Small intestine (tissue), 7 donors: ENCODE results near the gene KCNAB2. TPM values are rescaled to one million over a fixed set of nuclear protein-coding genes. Genes with fewer than 3 reads are reported as not detected.

Experiments used
- DNase-seq, 2 donors: peaks; one replicate each; pipeline versions ENCODE4 v3.0.0 to v3.0.0-alpha.2; 2013
- FAIRE-seq: peaks from 2 replicates; lab custom pipeline; 2012; peaks lifted over from hg19 to GRCh38; lab: Jason Lieb, UNC
- H3K27ac ChIP-seq, 3 donors: one replicate each; pipeline ENCODE4 v1.5.1; 2013; ENCODE audit warnings: low read length in 2 of 3, mild to moderate bottlenecking in 2 of 3, control low read depth in 1 of 3, inconsistent platforms in 1 of 3, low read depth in 1 of 3, moderate library complexity in 1 of 3
- H3K27me3 ChIP-seq, 3 donors: one replicate each; pipeline ENCODE4 v1.6.1; 2013; ENCODE audit warnings: low read length in 3 of 3, inconsistent platforms in 1 of 3; ENCODE audit not compliant: control insufficient read depth in 3 of 3, insufficient read depth in 3 of 3
- H3K36me3 ChIP-seq, 3 donors: one replicate each; pipeline ENCODE4 v1.6.1; 2013; ENCODE audit warnings: low read length in 3 of 3, inconsistent platforms in 1 of 3, low read depth in 1 of 3, mild to moderate bottlenecking in 1 of 3, moderate library complexity in 1 of 3; ENCODE audit not compliant: control insufficient read depth in 3 of 3, insufficient read depth in 2 of 3
- H3K4me1 ChIP-seq, 3 donors: one replicate each; pipeline ENCODE4 v1.6.1; 2013; ENCODE audit warnings: low read length in 2 of 3, inconsistent platforms in 1 of 3, low read depth in 1 of 3, mild to moderate bottlenecking in 1 of 3, moderate library complexity in 1 of 3; ENCODE audit not compliant: control insufficient read depth in 3 of 3, insufficient read depth in 2 of 3
- H3K4me3 ChIP-seq, 3 donors: one replicate each; pipeline ENCODE4 v1.5.1; 2013; ENCODE audit warnings: low read length in 3 of 3, control low read depth in 1 of 3, inconsistent platforms in 1 of 3, low read depth in 1 of 3, mild to moderate bottlenecking in 1 of 3, moderate library complexity in 1 of 3
- H3K9me3 ChIP-seq, 2 donors: one replicate each; pipeline ENCODE4 v1.6.1; 2013; ENCODE audit warnings: low read depth in 1 of 2, low read length in 1 of 2; ENCODE audit not compliant: control insufficient read depth in 2 of 2, insufficient read depth in 1 of 2
- WGBS, 3 donors: extraction: QIAGEN DNeasy Blood & Tissue Kit; methylation state at CpG; one replicate each; pipeline ENCODE4 v1.1.7; 2013; 5-methylcytosine and 5-hydroxymethylcytosine counted together
- polyA plus RNA-seq, 4 donors: library from polyadenylated mRNA; stranded (reverse) in 3 of 4; unstranded in 1 of 4; fragments of 200-250 nt in 3 of 4; fragments of 120-200 nt in 1 of 4; gene quantifications; one replicate each; pipeline versions ENCODE4 v1.2.1 to v1.2.3, GENCODE V29; 2013
- donor health status: healthy with polysubstance abuse.
- donor health status: control.
- donor health status: control.
- donor health status: Bipolar disorder and iron deficiency.
- donor health status: healthy.

Gene KCNAB2
- polyA plus RNA-seq, 4 donors: 1.1 to 35.7 (median 5.3) TPM

DNA sequence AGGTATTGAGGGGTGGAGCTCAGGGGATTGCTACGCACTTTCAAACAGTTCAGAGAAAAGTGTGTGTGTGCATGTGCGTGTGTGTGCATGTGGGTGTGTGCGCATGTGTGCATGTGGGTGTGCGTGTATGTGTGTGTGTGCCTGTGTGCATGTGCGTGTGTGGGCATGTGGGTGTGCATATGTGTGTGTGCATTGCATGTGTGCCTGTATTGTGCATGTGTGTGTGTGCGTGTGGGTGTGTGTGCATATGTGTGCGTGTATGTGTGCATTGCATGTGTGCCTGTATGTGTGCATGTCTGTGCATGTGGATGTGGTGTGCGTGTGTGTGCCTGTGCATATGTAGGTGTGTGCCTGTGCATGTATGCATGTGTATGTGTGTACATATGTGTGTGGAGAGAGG lies 12.6 kb upstream of the KCNAB2 start:
- WGBS, 3 donors: 93 to 94% (median 94%) methylated on average over 8 of the region's 8 CpGs
- H3K27ac ChIP-seq: no peak overlapping the region
- no peaks in the 10 kb centered on the region for H3K4me1 ChIP-seq
- FAIRE-seq: no peak
- H3K36me3 ChIP-seq: peaks cover 0 to 7% (median 0%) of the 10 kb centered on the region in 3 donors
- no peak for DNase-seq
- no peaks in the 10 kb centered on the region for H3K9me3 ChIP-seq
- no peaks in the 10 kb centered on the region for H3K27me3 ChIP-seq
- H3K4me3 ChIP-seq: no peak overlapping the region

DNA sequence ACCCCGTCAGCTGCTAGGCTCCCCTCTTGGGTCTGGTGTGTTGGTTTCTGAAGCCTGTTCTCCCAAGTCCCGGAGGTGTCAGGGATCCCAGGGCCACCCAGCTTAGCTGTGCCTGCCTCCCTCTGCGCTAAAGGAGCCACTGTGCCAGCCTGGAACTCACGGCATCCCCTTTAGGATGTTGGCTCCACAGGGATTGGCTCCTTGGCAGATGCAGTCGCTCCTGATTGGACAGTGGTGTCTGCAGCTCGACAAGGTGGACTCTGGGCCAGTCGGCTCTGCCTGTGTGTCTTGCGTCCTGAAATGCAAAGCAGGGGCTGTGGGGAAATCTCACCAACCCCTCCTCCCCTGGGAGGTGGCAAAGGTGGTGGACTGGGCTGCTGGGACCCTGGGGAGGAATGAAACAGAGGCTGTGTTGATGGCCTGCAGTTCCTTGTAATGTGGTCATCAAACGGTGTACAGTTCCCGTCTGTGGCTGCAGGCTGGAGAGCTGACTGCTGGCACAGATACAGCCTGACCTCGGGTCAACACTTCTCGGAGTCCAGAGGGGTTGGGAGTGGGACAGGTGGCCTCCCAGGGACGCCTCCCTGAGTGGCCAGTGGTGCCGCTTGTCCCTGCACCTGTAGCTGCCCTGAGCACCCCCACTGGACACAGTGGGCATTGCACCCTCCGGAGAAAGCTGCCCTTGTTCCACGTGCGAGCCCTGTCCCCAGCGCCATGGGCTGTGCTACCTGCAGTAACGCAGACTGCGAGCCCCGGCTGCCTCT lies 11.5 kb upstream of the KCNAB2 start:
- FAIRE-seq (no peak), DNase-seq (peak; percentile 39 to 72)
- H3K4me1 ChIP-seq: no peaks in the 10 kb centered on the region
- H3K36me3 ChIP-seq: peaks cover 0 to 5% (median 0%) of the 10 kb centered on the region in 3 donors
- H3K4me3 ChIP-seq: no peak overlapping the region
- WGBS, 3 donors: 24 to 38% (median 35%) methylated on average over 20 to 21 of the region's 21 CpGs
- no peak overlapping the region for H3K27ac ChIP-seq
- H3K9me3 ChIP-seq: no peaks in the 10 kb centered on the region
- no peaks in the 10 kb centered on the region for H3K27me3 ChIP-seq

DNA sequence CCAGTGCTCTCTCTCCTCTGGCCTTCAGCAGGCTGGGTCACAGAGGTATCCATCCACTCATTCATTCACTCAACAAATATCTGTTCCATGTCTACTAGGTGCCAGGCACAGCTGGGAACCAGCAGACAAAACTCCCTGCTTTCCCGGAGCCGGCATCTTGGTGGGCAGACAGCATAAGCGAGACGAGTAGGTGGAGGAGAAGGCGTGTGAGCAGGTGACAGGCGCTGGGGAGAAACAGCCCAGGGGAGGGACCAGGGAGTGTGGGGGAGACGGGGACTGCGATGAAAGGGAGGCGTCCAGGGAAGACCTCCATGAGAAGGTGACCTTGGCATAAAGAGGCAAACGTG lies 11.0 kb upstream of the KCNAB2 start:
- 70 to 76% (median 73%) methylated on average over 10 of the region's 10 CpGs for WGBS, 3 donors
- no peaks in the 10 kb centered on the region for H3K36me3 ChIP-seq
- H3K4me3 ChIP-seq: no peak overlapping the region
- H3K27me3 ChIP-seq: no peaks in the 10 kb centered on the region
- no peak overlapping the region for H3K27ac ChIP-seq
- no peaks in the 10 kb centered on the region for H3K9me3 ChIP-seq
- DNase-seq: no peak
- no peaks in the 10 kb centered on the region for H3K4me1 ChIP-seq
- FAIRE-seq: no peak

DNA sequence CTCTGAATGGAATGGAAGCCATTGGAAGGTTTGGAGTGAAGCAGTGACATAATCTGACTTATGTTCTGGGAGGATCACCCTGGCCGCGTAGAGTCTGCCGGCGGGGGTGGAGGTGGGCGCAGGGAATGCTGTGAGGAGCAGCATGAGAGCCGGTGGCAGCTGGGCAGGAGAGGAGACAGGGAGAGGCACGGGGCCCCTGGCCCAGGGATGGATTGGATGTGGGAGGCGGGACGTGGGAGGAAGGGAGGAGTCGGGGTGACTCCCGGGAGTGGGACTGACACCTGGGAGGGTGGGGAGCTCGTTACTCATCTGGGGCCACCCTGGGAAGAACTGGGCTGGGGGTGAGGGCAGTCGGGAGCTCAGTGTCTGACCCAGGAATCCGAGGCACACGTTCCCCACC lies 10.4 kb upstream of the KCNAB2 start:
- Histone ChIP-seq H3K36me3 (no peaks in the 10 kb centered on the region), H3K4me3 (no peak overlapping the region), H3K27me3 (no peaks in the 10 kb centered on the region), H3K9me3 (no peaks in the 10 kb centered on the region), H3K27ac (no peak overlapping the region), H3K4me1 (no peaks in the 10 kb centered on the region)
- FAIRE-seq (no peak), DNase-seq (no peak)
- WGBS, 3 donors: 64 to 73% (median 68%) methylated on average over 15 of the region's 15 CpGs

DNA sequence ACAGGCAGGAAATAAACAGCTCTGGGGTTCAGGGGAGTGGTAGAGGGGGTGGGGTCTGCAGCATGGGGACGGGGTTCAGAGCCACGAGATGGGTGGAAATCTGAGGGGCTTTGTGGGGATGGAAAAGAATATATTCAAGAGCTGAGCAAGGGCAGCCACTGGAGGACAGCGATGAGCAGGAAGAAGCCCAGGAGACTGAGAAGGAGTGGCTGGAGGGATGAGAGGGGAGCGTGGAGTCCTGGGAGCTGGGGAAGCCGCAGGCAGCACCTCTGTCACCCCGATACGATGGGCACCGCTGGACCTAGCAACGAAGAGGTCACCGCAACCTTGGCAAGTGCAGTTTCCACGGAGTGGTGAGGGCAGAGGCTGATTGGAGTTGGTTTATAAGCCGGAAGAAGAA lies 10.0 kb upstream of the KCNAB2 start:
- Histone ChIP-seq H3K36me3 (peaks cover 0 to under 1% (median 0%) of the 10 kb centered on the region in 3 donors), H3K27ac (no peak overlapping the region), H3K4me3 (no peak overlapping the region), H3K9me3 (no peaks in the 10 kb centered on the region), H3K4me1 (no peaks in the 10 kb centered on the region), H3K27me3 (no peaks in the 10 kb centered on the region)
- FAIRE-seq (no peak), DNase-seq (no peak)
- WGBS, 3 donors: 70 to 75% (median 73%) methylated on average over 12 of the region's 12 CpGs

DNA sequence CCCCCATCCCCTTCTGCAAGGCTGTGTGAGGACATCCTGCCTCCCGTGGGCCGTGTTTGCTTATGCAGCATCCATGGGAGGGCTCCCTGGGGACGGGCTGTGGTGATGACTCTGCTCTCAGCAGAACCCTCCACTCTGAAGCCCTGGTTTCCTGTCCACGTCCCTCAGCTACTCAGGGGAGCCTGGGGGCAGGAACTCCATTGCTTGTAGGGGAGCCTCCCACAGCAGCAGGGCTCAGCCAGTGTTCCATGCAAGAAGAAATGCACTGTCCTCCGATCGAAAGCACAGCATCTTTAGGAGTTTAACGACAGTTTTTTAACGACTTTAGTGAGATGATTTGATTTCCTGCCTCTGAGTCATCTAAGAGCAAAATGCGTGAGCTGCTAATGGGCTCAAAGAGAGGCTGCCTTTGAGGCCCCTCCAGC lies 8.3 kb upstream of the KCNAB2 start:
- no peak overlapping the region for H3K4me3 ChIP-seq
- H3K9me3 ChIP-seq: no peaks in the 10 kb centered on the region
- H3K36me3 ChIP-seq: peaks cover 0 to 12% (median 0%) of the 10 kb centered on the region in 3 donors
- DNase-seq (no peak), FAIRE-seq (no peak)
- no peaks in the 10 kb centered on the region for H3K4me1 ChIP-seq
- no peaks in the 10 kb centered on the region for H3K27me3 ChIP-seq
- WGBS, 3 donors: 37 to 59% (median 39%) methylated on average over 9 of the region's 9 CpGs
- no peak overlapping the region for H3K27ac ChIP-seq

DNA sequence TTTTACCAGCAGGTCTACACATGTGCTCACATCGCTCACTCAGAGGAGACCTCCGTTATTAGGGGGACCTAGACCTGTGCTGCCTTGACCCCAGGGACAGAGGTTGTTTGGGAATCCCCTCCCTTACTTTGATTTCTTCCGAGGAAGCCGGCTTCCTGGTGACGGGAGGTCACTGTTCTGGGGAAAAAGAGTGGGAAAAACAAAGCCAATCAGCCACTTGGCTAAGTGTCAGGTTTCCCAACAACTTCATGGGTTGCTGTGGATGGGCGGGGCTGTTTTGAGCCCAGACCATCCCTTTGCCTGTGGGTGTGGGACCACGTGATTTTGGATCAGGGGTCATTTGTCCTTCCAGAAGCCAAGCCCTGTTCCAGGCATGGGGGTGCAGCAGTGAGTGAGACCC lies 7.1 kb upstream of the KCNAB2 start:
- Histone ChIP-seq H3K4me1 (no peaks in the 10 kb centered on the region), H3K9me3 (no peaks in the 10 kb centered on the region), H3K27ac (no peak overlapping the region), H3K4me3 (no peak overlapping the region), H3K27me3 (no peaks in the 10 kb centered on the region), H3K36me3 (peaks cover 0 to 17% (median 0%) of the 10 kb centered on the region in 3 donors)
- WGBS, 3 donors: 70 to 74% (median 72%) methylated on average over 7 of the region's 7 CpGs
- FAIRE-seq (no peak), DNase-seq (no peak)

DNA sequence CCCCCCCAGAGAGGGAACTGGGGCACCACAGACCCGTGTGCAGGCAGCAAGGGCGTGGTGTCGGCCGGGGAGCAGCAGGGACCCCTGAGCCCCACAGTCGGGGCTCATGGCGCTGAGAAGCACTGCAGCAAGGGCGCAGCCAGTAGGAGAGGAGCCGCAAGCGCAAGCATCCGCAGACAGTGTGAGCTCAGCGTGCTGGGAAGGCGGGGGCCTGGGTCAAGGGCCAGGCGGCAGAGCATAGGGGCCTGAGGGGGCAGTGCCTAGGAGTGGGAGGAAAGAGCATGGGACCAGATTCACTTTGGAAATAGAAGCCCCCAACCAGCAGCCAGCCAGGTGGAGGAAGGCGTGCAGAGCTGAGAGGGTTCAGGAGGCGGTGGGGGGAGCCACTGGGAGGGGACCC lies 6.7 kb upstream of the KCNAB2 start:
- H3K9me3 ChIP-seq: no peaks in the 10 kb centered on the region
- DNase-seq (no peak), FAIRE-seq (no peak)
- no peak overlapping the region for H3K27ac ChIP-seq
- H3K27me3 ChIP-seq: no peaks in the 10 kb centered on the region
- no peak overlapping the region for H3K4me3 ChIP-seq
- no peaks in the 10 kb centered on the region for H3K4me1 ChIP-seq
- 83 to 87% (median 86%) methylated on average over 14 to 15 of the region's 15 CpGs for WGBS, 3 donors
- peaks cover 0 to 17% (median 0%) of the 10 kb centered on the region in 3 donors for H3K36me3 ChIP-seq

DNA sequence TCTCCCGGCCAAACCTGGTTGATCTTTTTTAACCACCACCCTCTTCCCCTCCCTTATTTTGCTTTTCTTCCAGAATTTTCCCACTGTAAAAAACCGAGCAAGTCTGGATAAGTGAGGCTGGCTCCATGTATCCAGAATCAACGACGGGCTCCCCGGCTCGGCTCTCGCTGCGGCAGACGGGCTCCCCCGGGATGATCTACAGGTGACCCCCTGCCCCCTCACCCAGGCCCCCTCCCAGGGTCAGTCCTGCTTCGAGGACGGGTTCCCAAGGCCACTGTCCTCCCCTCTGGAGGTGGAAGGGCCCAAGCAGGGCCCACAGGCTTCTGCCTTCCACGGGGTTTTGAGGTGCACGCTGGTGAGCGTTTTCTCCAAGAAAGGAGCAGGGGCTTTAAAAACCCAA lies 5.2 kb upstream of the KCNAB2 start:
- WGBS, 3 donors: 89 to 91% (median 89%) methylated on average over 15 of the region's 15 CpGs

More for the DNA sequence above, 5.2 kb upstream of the KCNAB2 start:
- no peaks in the 10 kb centered on the region for H3K9me3 ChIP-seq
- no peak overlapping the region for H3K4me3 ChIP-seq
- peaks cover 0 to 7% (median 0%) of the 10 kb centered on the region in 3 donors for H3K4me1 ChIP-seq
- no peak for FAIRE-seq
- DNase-seq: no peak
- H3K27me3 ChIP-seq: no peaks in the 10 kb centered on the region
- peaks cover 0 to 17% (median 0%) of the 10 kb centered on the region in 3 donors for H3K36me3 ChIP-seq
- H3K27ac ChIP-seq: no peak overlapping the region
